Upper lobe of left lung (tissue), 4 donors: Measurements from ENCODE around the gene KCTD5.

Experiments used
- CTCF ChIP-seq, 6 experiments: fragments of 450-650 bp in 4 of 6; fragments of 200-600 bp in 2 of 6; sonication (generic) in 2 of 6; IDR thresholded peaks; one replicate each; pipeline ENCODE4 v1.5.1; 2016 to 2019; ENCODE audit warnings: antibody characterized with exemption in 6 of 6
- EP300 ChIP-seq, 4 donors: sonication (generic); formaldehyde crosslinking; IDR thresholded peaks; one replicate each; pipeline ENCODE4 v1.5.1; 2017; ENCODE audit warnings: antibody characterized with exemption in 4 of 4, control low read depth in 2 of 4
- POLR2AphosphoS5 ChIP-seq, 2 donors: sonication (generic); formaldehyde crosslinking; IDR thresholded peaks; one replicate each; pipeline ENCODE4 v1.5.1; 2017; ENCODE audit warnings: antibody characterized with exemption in 2 of 2

- TF ChIP-seq POLR2AphosphoS5 (IDR thresholded peaks at IDR 0.05): no peak
- no peak for TF ChIP-seq CTCF (IDR thresholded peaks at IDR 0.05)
- no peak for TF ChIP-seq EP300 (IDR thresholded peaks at IDR 0.05)
These were observed 17.7 kb downstream of the KCTD5 start for GRCh38 chr16:2699791-2700600.
